Measurements from ENCODE around the gene NEURL2. TPM values are rescaled to one million over a fixed set of nuclear protein-coding genes. Genes with fewer than 3 reads are reported as not detected.

NEURL2 gene
- total and polyA plus RNA-seq, 2 experiments from 2014 or later, result 4.6 to 10.9 TPM

- TF ChIP-seq ZNF462 (CRISPR knock-in tag; IDR thresholded peaks at IDR 0.05), result no peak
These were observed 40.1 kb downstream of the NEURL2 start (continued) for GRCh38 chr20:45850926-45851325.

GRCh38 chr20:45850238-45850637, 40.8 kb downstream of the NEURL2 start:
- no peaks in the 10 kb centered on the region for H3K9me2 ChIP-seq (ENCODE audit: insufficient read depth)
- H3K4me1 ChIP-seq (ENCODE audit: insufficient read depth), result peaks cover 28% of the 10 kb centered on the region
- no peak overlapping the region for H2AFZ ChIP-seq
- no peaks in the 10 kb centered on the region for H4K20me1 ChIP-seq (replicated peaks; ENCODE audit: insufficient read depth)
- peaks cover 10% of the 10 kb centered on the region for H3K36me3 ChIP-seq (ENCODE audit: insufficient read depth)
- no peak overlapping the region for H3K27ac ChIP-seq (ENCODE audit: low read depth)
- ATAC-seq (no peak), DNase-seq (ENCODE audit: low spot score) (no peak)
- Mint-ChIP-seq H3K36me3 (ENCODE audit: low read depth) (peaks cover 36% of the 10 kb centered on the region), H3K4me1 (peaks cover 34% of the 10 kb centered on the region), H3K27me3 (ENCODE audit: insufficient read depth, low read depth, poor library complexity) (peaks cover 13% of the 10 kb centered on the region), H3K4me3 (no peak overlapping the region), H3K9me3 (no peaks in the 10 kb centered on the region), H3K27ac (no peak overlapping the region)
- peaks cover 19% of the 10 kb centered on the region for H3K79me2 ChIP-seq (replicated peaks; ENCODE audit: insufficient read depth)
- no peaks in the 10 kb centered on the region for H3K27me3 ChIP-seq (ENCODE audit: insufficient read depth)
- no peak overlapping the region for H3K4me3 ChIP-seq
- no peaks in the 10 kb centered on the region; the same call in 1 of the 2 replicates for H3F3A ChIP-seq (replicated peaks; ENCODE audit: low read depth)
- no peak overlapping the region for H3K4me2 ChIP-seq
- no peak for TF ChIP-seq CREB1 (CRISPR knock-in tag; IDR thresholded peaks at IDR 0.05; ENCODE audit: low read depth)
- no peak for TF ChIP-seq ZNF331 (CRISPR knock-in tag; IDR thresholded peaks at IDR 0.05; ENCODE audit: low read depth)
- no peak for TF ChIP-seq JUNB (IDR thresholded peaks at IDR 0.05; ENCODE audit: unreplicated experiment)
- no peak for TF ChIP-seq NANOG (IDR thresholded peaks at IDR 0.05; ENCODE audit: borderline replicate concordance)
- no peak for TF ChIP-seq EZH2phosphoT487 (IDR thresholded peaks at IDR 0.05; ENCODE audit: unreplicated experiment)
- TF ChIP-seq ZNF462 (CRISPR knock-in tag; IDR thresholded peaks at IDR 0.05), result no peak
- no peak for TF ChIP-seq STAT1 (IDR thresholded peaks at IDR 0.05; ENCODE audit: unreplicated experiment)

Data from GM23338 (cell line).